Omental fat pad (tissue), 4 donors: ENCODE data around the gene GRB2. TPM values are rescaled to one million over a fixed set of nuclear protein-coding genes. Genes with fewer than 3 reads are reported as not detected.

Experiments
- ATAC-seq: fragments of 150-250 bp; one replicate; pipeline ENCODE4 v1.9.1; 2016; ENCODE audit warnings: mild to moderate bottlenecking, moderate library complexity; ENCODE audit not compliant: low FRiP score
- DNase-seq: peaks from one replicate; pipeline ENCODE4 v3.0.0-alpha.2; 2019; ENCODE audit warnings: low spot score
- CTCF ChIP-seq, 3 donors: fragments of 450-650 bp; IDR thresholded peaks; one replicate each; pipeline ENCODE4 v1.5.1; 2016 to 2017; ENCODE audit warnings: antibody characterized with exemption in 3 of 3, mild to moderate bottlenecking in 3 of 3, moderate library complexity in 2 of 3
- total RNA-seq, 4 donors: library from RNA; depleted of rRNA; stranded (reverse); fragments of >200 nt; gene quantifications; one replicate each; pipeline ENCODE4 v1.1.0, GENCODE V29; 2016

GRB2 gene
- total RNA-seq, 4 donors from 2014 or later = 87.4 to 152 (median 108) TPM

GRCh38 chr17:75342996-75343395 is 62.5 kb downstream of the GRB2 start:
- ATAC-seq = no peak
- DNase-seq = no peak
- no peak for TF ChIP-seq CTCF (IDR thresholded peaks at IDR 0.05)

GRCh38 chr17:75341784-75342486 is 63.5 kb downstream of the GRB2 start:
- no peak for TF ChIP-seq CTCF (IDR thresholded peaks at IDR 0.05)
- DNase-seq (no peak), ATAC-seq (no peak)

GRCh38 chr17:75340631-75341030 is 64.8 kb downstream of the GRB2 start:
- ATAC-seq (no peak), DNase-seq (no peak)
- no peak for TF ChIP-seq CTCF (IDR thresholded peaks at IDR 0.05)

DNA sequence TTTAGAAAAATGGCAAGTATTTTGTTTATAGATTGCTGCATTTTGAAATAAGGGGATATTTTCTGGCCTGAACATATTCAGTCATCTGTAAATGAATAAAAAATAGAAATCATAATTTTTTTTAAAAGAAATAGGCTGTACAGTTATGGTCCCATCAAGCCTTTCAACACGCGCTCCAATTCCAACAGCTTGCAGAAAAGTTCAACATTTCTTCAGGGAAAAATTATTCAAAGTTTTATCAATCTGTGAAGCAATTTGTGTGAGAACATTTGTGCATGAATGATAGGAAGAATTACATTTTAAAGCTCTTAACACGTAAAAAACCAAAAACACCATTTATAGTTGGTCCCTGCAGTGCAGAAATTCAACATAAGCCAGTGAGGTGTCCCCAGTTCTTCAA is 65.5 kb downstream of the GRB2 start:
- DNase-seq (no peak), ATAC-seq (no peak)
- no peak for TF ChIP-seq CTCF (IDR thresholded peaks at IDR 0.05)

DNA sequence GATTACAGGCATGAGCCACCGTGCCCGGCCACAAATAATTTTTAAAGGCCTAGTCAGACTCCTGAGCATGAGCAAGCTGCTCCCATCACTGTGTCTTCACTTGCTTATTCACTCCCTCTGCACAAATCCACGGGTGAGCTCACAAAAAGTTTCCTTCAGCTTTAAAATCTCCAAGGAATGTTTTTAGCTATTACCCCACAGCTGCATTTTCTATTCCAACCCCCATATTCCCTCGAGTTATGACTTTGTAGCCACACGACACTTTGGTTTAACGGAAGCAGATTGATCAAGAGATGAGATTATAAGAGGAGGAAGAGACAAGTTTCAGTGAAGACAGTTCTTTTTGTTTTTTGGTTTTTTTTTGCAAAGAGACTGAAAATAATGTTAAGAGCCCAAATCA is 67.1 kb downstream of the GRB2 start:
- no peak for ATAC-seq
- no peak for TF ChIP-seq CTCF (IDR thresholded peaks at IDR 0.05)
- no peak for DNase-seq

- no peak for ATAC-seq
- TF ChIP-seq CTCF (IDR thresholded peaks at IDR 0.05) = no peak
- no peak for DNase-seq
These were observed 70.2 kb downstream of the GRB2 start for GRCh38 chr17:75335315-75335714.

DNA sequence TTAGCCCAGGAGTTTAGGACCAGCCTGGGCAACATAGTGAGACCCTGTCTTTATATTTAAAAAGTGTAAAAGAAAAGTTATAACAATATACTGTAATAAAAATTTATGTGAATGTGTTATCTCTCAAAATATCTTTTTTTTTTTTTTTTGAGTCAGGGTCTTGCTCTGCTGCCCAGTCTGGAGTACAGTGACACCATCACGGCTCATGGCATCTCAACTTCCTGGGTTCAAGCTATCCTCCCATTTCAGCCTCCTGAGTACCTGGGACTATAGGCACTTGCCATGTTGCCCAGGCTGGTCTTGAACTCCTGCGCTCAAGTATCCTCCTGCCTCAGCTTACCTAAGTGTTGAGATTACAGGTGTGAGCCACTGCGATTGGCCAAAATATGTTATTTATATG is 70.8 kb downstream of the GRB2 start:
- ATAC-seq (no peak), DNase-seq (no peak)
- no peak for TF ChIP-seq CTCF (IDR thresholded peaks at IDR 0.05)
